GM19023 (cell line): ENCODE measurements around the gene ALOX12B.
"Not testable (repeated sequence)": the region's sequence is repeated elsewhere in the genome, so short reads cannot be mapped to it uniquely, and the experiment has no call there.

Experiments
- ATAC-seq: cut with Tn5 transposase; IDR thresholded peaks from one replicate; pipeline ENCODE4 v1.9.1; 2021; ENCODE audit warnings: mild to moderate bottlenecking, moderate library complexity; ENCODE audit not compliant: unreplicated experiment

ALOX12B gene

GRCh38 chr17:8119581-8120519 is 32.3 kb upstream of the ALOX12B start:
- ATAC-seq: peak; percentile 26

- peak; percentile 43 for ATAC-seq
Measured at GRCh38 chr17:8118769-8119580, 31.5 kb upstream of the ALOX12B start.

- ATAC-seq: no peak
Measured at GRCh38 chr17:8117980-8118768, 30.7 kb upstream of the ALOX12B start, which contains the start of gene ALOXE3. ALOXE3 (minus strand) TSS chr17:8118514; CDS start chr17:8117990, 524 bp downstream.

- no peak for ATAC-seq
Measured at GRCh38 chr17:8117367-8117979, 30.0 kb upstream of the ALOX12B start.

- ATAC-seq: no peak
Measured at GRCh38 chr17:8116776-8117175, 29.3 kb upstream of the ALOX12B start.

- ATAC-seq: no peak
Measured at GRCh38 chr17:8110907-8111306, 23.4 kb upstream of the ALOX12B start.

- ATAC-seq: no peak
Measured at GRCh38 chr17:8110456-8110804, 22.9 kb upstream of the ALOX12B start.

- no peak for ATAC-seq
Measured at GRCh38 chr17:8109661-8110455, 22.3 kb upstream of the ALOX12B start.

- ATAC-seq: no peak
Measured at GRCh38 chr17:8108972-8109660, 21.6 kb upstream of the ALOX12B start.

GRCh38 chr17:8106980-8107379 is 19.5 kb upstream of the ALOX12B start:
- ATAC-seq: not testable (repeated sequence)

GRCh38 chr17:8105957-8106398 is 18.5 kb upstream of the ALOX12B start:
- no peak for ATAC-seq

GRCh38 chr17:8104911-8105310 is 17.4 kb upstream of the ALOX12B start:
- ATAC-seq: no peak

- no peak for ATAC-seq
Measured at GRCh38 chr17:8103549-8103948, 16.0 kb upstream of the ALOX12B start.

GRCh38 chr17:8101721-8102120 is 14.2 kb upstream of the ALOX12B start:
- no peak for ATAC-seq

- no peak for ATAC-seq
Measured at GRCh38 chr17:8100763-8101162, 13.2 kb upstream of the ALOX12B start.

- ATAC-seq: no peak
Measured at GRCh38 chr17:8100111-8100510, 12.6 kb upstream of the ALOX12B start.

- ATAC-seq: no peak
Measured at GRCh38 chr17:8096541-8096940, 9.0 kb upstream of the ALOX12B start.

GRCh38 chr17:8095361-8095760 is 7.8 kb upstream of the ALOX12B start:
- ATAC-seq: no peak

GRCh38 chr17:8091033-8091687 is 3.6 kb upstream of the ALOX12B start:
- ATAC-seq: no peak
